Measurements from ENCODE around the gene PCDH11X.
"Not testable (repeated sequence)": the region's sequence is repeated elsewhere in the genome, so short reads cannot be mapped to it uniquely, and the experiment has no call there.

The PCDH11X gene

GRCh38 chrX:91779135-91779534, at the start of gene PCDH11X:
TSS of gene PCDH11X (plus strand) at chrX:91779375. CDS start at chrX:91835505, 56,130 bp downstream.
- not testable (repeated sequence) for H4K20me1 ChIP-seq, H3K36me3 ChIP-seq, H3K4me1 ChIP-seq, H3K4me2 ChIP-seq, H3K27ac ChIP-seq, H3K9ac ChIP-seq, H3K4me3 ChIP-seq
- peaks cover 62% of the 10 kb centered on the region for H3K27me3 ChIP-seq
- H3K9me3 ChIP-seq: peaks cover 14% of the 10 kb centered on the region

- H3K4me2 ChIP-seq, H3K36me3 ChIP-seq, H3K9ac ChIP-seq, H3K27ac ChIP-seq, H3K9me3 ChIP-seq, H3K4me3 ChIP-seq, H4K20me1 ChIP-seq, H3K4me1 ChIP-seq: not testable (repeated sequence)
- H3K27me3 ChIP-seq: peaks cover 18% of the 10 kb centered on the region
Measured at GRCh38 chrX:91747446-91747845, 31.7 kb upstream of the PCDH11X start.

- H3K27me3 ChIP-seq, H4K20me1 ChIP-seq, H3K27ac ChIP-seq, H3K4me2 ChIP-seq, H3K9me3 ChIP-seq, H3K9ac ChIP-seq, H3K36me3 ChIP-seq, H3K4me3 ChIP-seq, H3K4me1 ChIP-seq: not testable (repeated sequence)
Measured at GRCh38 chrX:91753022-91753421, 26.2 kb upstream of the PCDH11X start.

- H4K20me1 ChIP-seq, H3K27me3 ChIP-seq, H3K9me3 ChIP-seq, H3K36me3 ChIP-seq, H3K9ac ChIP-seq, H3K27ac ChIP-seq, H3K4me3 ChIP-seq, H3K4me2 ChIP-seq, H3K4me1 ChIP-seq: not testable (repeated sequence)
Measured at GRCh38 chrX:91770619-91771488, 8.3 kb upstream of the PCDH11X start.

- not testable (repeated sequence) for H3K4me2 ChIP-seq
Measured at GRCh38 chrX:91773943-91774342, 5.2 kb upstream of the PCDH11X start.

GRCh38 chrX:91780008-91780407, 833 bp downstream of the PCDH11X start:
- not testable (repeated sequence) for H3K36me3 ChIP-seq, H3K4me2 ChIP-seq, H4K20me1 ChIP-seq, H3K27ac ChIP-seq, H3K4me1 ChIP-seq, H3K4me3 ChIP-seq, H3K9ac ChIP-seq
- H3K27me3 ChIP-seq: peaks cover 66% of the 10 kb centered on the region
- peaks cover 14% of the 10 kb centered on the region for H3K9me3 ChIP-seq

More at GRCh38 chrX:91773943-91774342, 5.2 kb upstream of the PCDH11X start:
- peaks cover 17% of the 10 kb centered on the region for H3K27me3 ChIP-seq
- H4K20me1 ChIP-seq, H3K36me3 ChIP-seq, H3K27ac ChIP-seq, H3K4me1 ChIP-seq, H3K9me3 ChIP-seq, H3K4me3 ChIP-seq, H3K9ac ChIP-seq: not testable (repeated sequence)

- H3K4me1 ChIP-seq, H4K20me1 ChIP-seq, H3K4me2 ChIP-seq, H3K27ac ChIP-seq, H3K4me3 ChIP-seq, H3K36me3 ChIP-seq, H3K9ac ChIP-seq: not testable (repeated sequence)
- H3K9me3 ChIP-seq: peaks cover 14% of the 10 kb centered on the region
- H3K27me3 ChIP-seq: peaks cover 70% of the 10 kb centered on the region
Measured at GRCh38 chrX:91780698-91781097, 1.5 kb downstream of the PCDH11X start.

GRCh38 chrX:91781553-91782298, 2.6 kb downstream of the PCDH11X start:
- H3K27me3 ChIP-seq: peaks cover 71% of the 10 kb centered on the region

GRCh38 chrX:91782825-91783224, 3.6 kb downstream of the PCDH11X start:
- not testable (repeated sequence) for H3K4me2 ChIP-seq, H3K27ac ChIP-seq, H3K36me3 ChIP-seq, H3K4me3 ChIP-seq, H4K20me1 ChIP-seq, H3K4me1 ChIP-seq, H3K9ac ChIP-seq
- peaks cover 68% of the 10 kb centered on the region for H3K27me3 ChIP-seq
- H3K9me3 ChIP-seq: peaks cover 14% of the 10 kb centered on the region

More at GRCh38 chrX:91781553-91782298, 2.6 kb downstream of the PCDH11X start:
- not testable (repeated sequence) for H3K4me3 ChIP-seq, H3K27ac ChIP-seq, H4K20me1 ChIP-seq, H3K4me2 ChIP-seq, H3K36me3 ChIP-seq, H3K4me1 ChIP-seq, H3K9ac ChIP-seq
- H3K9me3 ChIP-seq: peaks cover 14% of the 10 kb centered on the region

- not testable (repeated sequence) for H3K36me3 ChIP-seq, H3K4me3 ChIP-seq, H3K4me1 ChIP-seq
Measured at GRCh38 chrX:91817537-91817936, 38.4 kb downstream of the PCDH11X start.

GRCh38 chrX:91825321-91825720, 46.1 kb downstream of the PCDH11X start:
- H3K27ac ChIP-seq, H3K9me3 ChIP-seq, H3K27me3 ChIP-seq, H4K20me1 ChIP-seq, H3K36me3 ChIP-seq, H3K9ac ChIP-seq, H3K4me2 ChIP-seq, H3K4me3 ChIP-seq, H3K4me1 ChIP-seq: not testable (repeated sequence)

More at GRCh38 chrX:91817537-91817936, 38.4 kb downstream of the PCDH11X start:
- H3K27me3 ChIP-seq, H3K9me3 ChIP-seq, H4K20me1 ChIP-seq, H3K9ac ChIP-seq, H3K4me2 ChIP-seq, H3K27ac ChIP-seq: not testable (repeated sequence)
